ENCODE data around the gene MITF. TPM values are rescaled to one million over a fixed set of nuclear protein-coding genes. Genes with fewer than 3 reads are reported as not detected.

MITF gene
- polyA plus RNA-seq, 1 of the 3 experiments (the other 2 are of a cell fraction) = 1.7 TPM

DNA sequence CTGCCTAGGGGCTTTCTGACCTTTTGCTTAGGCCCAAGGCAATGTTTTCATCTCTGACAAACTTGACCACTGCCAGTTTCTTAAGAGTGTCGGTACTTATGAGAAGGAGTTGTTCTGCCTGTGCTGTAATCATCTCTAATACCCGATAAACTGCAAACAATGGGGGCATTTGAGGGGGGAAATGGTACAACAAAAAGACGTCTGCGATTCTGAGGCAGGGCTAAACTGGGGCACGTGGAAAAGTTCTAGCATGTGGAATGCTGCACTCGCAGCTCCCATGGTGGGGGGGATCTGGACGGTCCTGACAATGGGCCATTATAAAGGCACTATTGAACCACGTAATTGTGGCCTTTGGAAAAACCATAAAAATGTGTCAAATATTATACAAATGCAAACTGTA lies 187.1 kb downstream of the MITF start:
- no peaks in the 10 kb centered on the region for H3K9me3 ChIP-seq
- no peak overlapping the region for H3K27ac ChIP-seq (ENCODE audit: low read depth in 2 of 2, low read length in 1 of 2)
- WGBS (ENCODE audit: low lambda C conversion rate) = 89% methylated on average over 8 of the region's 8 CpGs
- H3K4me3 ChIP-seq (ENCODE audit: low read depth in 2 of 2, low read length in 1 of 2) = no peak overlapping the region
- no peaks in the 10 kb centered on the region for H3K79me2 ChIP-seq (ENCODE audit: insufficient read depth)
- H2AFZ ChIP-seq (ENCODE audit: low read depth) = no peak overlapping the region
- H3K9me2 ChIP-seq = no peaks in the 10 kb centered on the region
- H3K36me3 ChIP-seq (replicated peaks in 1 of 2; ENCODE audit: control insufficient read depth in 1 of 2, insufficient read depth in 2 of 2, low read length in 1 of 2) = no peaks in the 10 kb centered on the region
- POLR2A ChIA-PET = no interaction called here
- no peak overlapping the region for H3K4me2 ChIP-seq
- DNase-seq = no peak
- peaks cover 4% of the 10 kb centered on the region for H3F3A ChIP-seq (replicated peaks; ENCODE audit: insufficient read depth)
- H4K20me1 ChIP-seq (ENCODE audit: insufficient read depth) = no peaks in the 10 kb centered on the region
- no peak overlapping the region for H3K9ac ChIP-seq
- TF ChIP-seq FOSL2 (IDR thresholded peaks at IDR 0.05; ENCODE audit: borderline replicate concordance, low read depth) = no peak
- TF ChIP-seq ZBTB33 (IDR thresholded peaks at IDR 0.05; ENCODE audit: borderline replicate concordance, low read depth) = no peak
- TF ChIP-seq TEAD4 (IDR thresholded peaks at IDR 0.05; ENCODE audit: borderline replicate concordance, insufficient read depth) = no peak
- TF ChIP-seq GABPA (IDR thresholded peaks at IDR 0.05; ENCODE audit: low read depth) = no peak
- TF ChIP-seq TCF12 (IDR thresholded peaks at IDR 0.05) = no peak
- TF ChIP-seq, protein P1, sequence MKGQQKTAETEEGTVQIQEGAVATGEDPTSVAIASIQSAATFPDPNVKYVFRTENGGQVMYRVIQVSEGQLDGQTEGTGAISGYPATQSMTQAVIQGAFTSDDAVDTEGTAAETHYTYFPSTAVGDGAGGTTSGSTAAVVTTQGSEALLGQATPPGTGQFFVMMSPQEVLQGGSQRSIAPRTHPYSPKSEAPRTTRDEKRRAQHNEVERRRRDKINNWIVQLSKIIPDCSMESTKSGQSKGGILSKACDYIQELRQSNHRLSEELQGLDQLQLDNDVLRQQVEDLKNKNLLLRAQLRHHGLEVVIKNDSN (IDR thresholded peaks at IDR 0.05; ENCODE audit: borderline replicate concordance, low read depth) = no peak
- no peak for TF ChIP-seq RFX5 (IDR thresholded peaks at IDR 0.05; ENCODE audit: low read length)
- no peak for TF ChIP-seq FOXM1 (IDR thresholded peaks at IDR 0.05; ENCODE audit: low read depth)
- no peak for TF ChIP-seq MXI1 (IDR thresholded peaks at IDR 0.05; ENCODE audit: low read depth, low read length)
- no peak for TF ChIP-seq JUND (IDR thresholded peaks at IDR 0.05)
- no peaks in the 10 kb centered on the region for H3K27me3 ChIP-seq (ENCODE audit: insufficient read depth)
- CTCF ChIA-PET = no interaction called here
- H3K4me1 ChIP-seq (ENCODE audit: control insufficient read depth in 1 of 2, insufficient read depth in 2 of 2, low read depth in 1 of 2, low read length in 1 of 2) = no peaks in the 10 kb centered on the region; a peak in 1 of 4 replicates

- Histone ChIP-seq H3K9ac (no peak overlapping the region), H3K36me3 (replicated peaks in 1 of 2; ENCODE audit: control insufficient read depth in 1 of 2, insufficient read depth in 2 of 2, low read length in 1 of 2) (no peaks in the 10 kb centered on the region), H3K4me3 (ENCODE audit: low read depth in 2 of 2, low read length in 1 of 2) (no peak overlapping the region), H3K4me1 (ENCODE audit: control insufficient read depth in 1 of 2, insufficient read depth in 2 of 2, low read depth in 1 of 2, low read length in 1 of 2) (no peaks in the 10 kb centered on the region; a peak in 1 of 4 replicates), H3F3A (replicated peaks; ENCODE audit: insufficient read depth) (peaks cover 4% of the 10 kb centered on the region), H3K27me3 (ENCODE audit: insufficient read depth) (no peaks in the 10 kb centered on the region), H4K20me1 (ENCODE audit: insufficient read depth) (no peaks in the 10 kb centered on the region), H3K79me2 (ENCODE audit: insufficient read depth) (no peaks in the 10 kb centered on the region), H3K27ac (ENCODE audit: low read depth in 2 of 2, low read length in 1 of 2) (no peak overlapping the region), H3K9me3 (no peaks in the 10 kb centered on the region), H2AFZ (ENCODE audit: low read depth) (no peak overlapping the region), H3K9me2 (no peaks in the 10 kb centered on the region), H3K4me2 (no peak overlapping the region)
- CTCF ChIA-PET = no interaction called here
- TF ChIP-seq, protein P1 (IDR thresholded peaks at IDR 0.05; ENCODE audit: borderline replicate concordance, low read depth) = no peak
- TF ChIP-seq POLR2AphosphoS5 (IDR thresholded peaks at IDR 0.05; ENCODE audit: low read depth, low read length) (no peak), RCOR1 (IDR thresholded peaks at IDR 0.05; ENCODE audit: low read length) (no peak), TEAD4 (IDR thresholded peaks at IDR 0.05; ENCODE audit: borderline replicate concordance, insufficient read depth) (no peak), FOSL2 (IDR thresholded peaks at IDR 0.05; ENCODE audit: borderline replicate concordance, low read depth) (no peak), FOXM1 (IDR thresholded peaks at IDR 0.05; ENCODE audit: low read depth) (no peak), ELF1 (IDR thresholded peaks at IDR 0.05) (no peak), MEF2A (IDR thresholded peaks at IDR 0.05; ENCODE audit: borderline replicate concordance, low read depth) (no peak), SMC3 (IDR thresholded peaks at IDR 0.05; ENCODE audit: low read depth, low read length) (no peak), RAD21 (IDR thresholded peaks at IDR 0.05; ENCODE audit: low read length) (no peak), RXRA (IDR thresholded peaks at IDR 0.05; ENCODE audit: borderline replicate concordance, low read depth) (no peak), TAF1 (IDR thresholded peaks at IDR 0.05; ENCODE audit: borderline replicate concordance, low read depth, low read length) (no peak), ZBTB33 (IDR thresholded peaks at IDR 0.05; ENCODE audit: borderline replicate concordance, low read depth) (no peak), NRF1 (IDR thresholded peaks at IDR 0.05; ENCODE audit: low read depth, low read length) (no peak)
- TF ChIP-seq, protein P2, sequence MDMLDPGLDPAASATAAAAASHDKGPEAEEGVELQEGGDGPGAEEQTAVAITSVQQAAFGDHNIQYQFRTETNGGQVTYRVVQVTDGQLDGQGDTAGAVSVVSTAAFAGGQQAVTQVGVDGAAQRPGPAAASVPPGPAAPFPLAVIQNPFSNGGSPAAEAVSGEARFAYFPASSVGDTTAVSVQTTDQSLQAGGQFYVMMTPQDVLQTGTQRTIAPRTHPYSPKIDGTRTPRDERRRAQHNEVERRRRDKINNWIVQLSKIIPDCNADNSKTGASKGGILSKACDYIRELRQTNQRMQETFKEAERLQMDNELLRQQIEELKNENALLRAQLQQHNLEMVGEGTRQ (IDR thresholded peaks at IDR 0.05; ENCODE audit: borderline replicate concordance, low read depth, low read length) = no peak
- DNase-seq = no peak
- POLR2A ChIA-PET = no interaction called here
These were observed 188.3 kb downstream of the MITF start for GRCh38 chr3:69927571-69927970.
